IMR-90 (cell line): Measurements from ENCODE around the gene ANKRD11. TPM values are rescaled to one million over a fixed set of nuclear protein-coding genes. Genes with fewer than 3 reads are reported as not detected.

ENCODE experiments used
- ATAC-seq: fragments of 200-7000 bp; cut with Tn5 transposase; 2 replicates; pipeline ENCODE4 v1.9.1; 2020; ENCODE audit warnings: low read depth, mild to moderate bottlenecking, moderate library complexity
- BruUV-seq: library from RNA; stranded (reverse); fragments of 400-500 nt; replicated peaks from 2 replicates; lab custom pipeline; 2021; lab: Mats Ljungman, UMichigan
- CTCF ChIA-PET: fragments of 300-600 bp; formaldehyde crosslinking; extraction: SDS; loops from one replicate; lab custom pipeline; 2021; ENCODE audit warnings: antibody characterized with exemption; lab: Yijun Ruan, JAX
- POLR2A ChIA-PET: fragments of 300-600 bp; sonication (Branson Sonifier 250); formaldehyde crosslinking; loops from one replicate; lab custom pipeline; 2022; ENCODE audit warnings: antibody characterized with exemption; ENCODE audit not compliant: unreplicated experiment; lab: Charles Lee
- DNase-seq: peaks from one replicate; pipeline ENCODE4 v3.0.0; 2013
- H2AFZ ChIP-seq: replicated peaks from 2 replicates; pipeline ENCODE3; 2013; ENCODE audit warnings: low read length, mild to moderate bottlenecking; ENCODE audit not compliant: poor library complexity
- H2AK5ac ChIP-seq: 2 replicates; pipeline ENCODE4 v1.6.1; 2013; ENCODE audit warnings: low read depth, low read length, inconsistent platforms
- H2AK9ac ChIP-seq: replicated peaks from 2 replicates; pipeline ENCODE3; 2013; ENCODE audit warnings: mild to moderate bottlenecking, low read depth, low read length, moderate library complexity; ENCODE audit not compliant: poor library complexity
- H2BK120ac ChIP-seq: 2 replicates; pipeline ENCODE4 v1.6.1; 2013; ENCODE audit warnings: low read depth, low read length, inconsistent platforms
- H2BK15ac ChIP-seq: 3 replicates; pipeline ENCODE4 v1.6.1; 2013; ENCODE audit warnings: low read depth, low read length, inconsistent platforms
- H2BK20ac ChIP-seq: 2 replicates; pipeline ENCODE4 v1.6.1; 2013; ENCODE audit warnings: low read depth, mild to moderate bottlenecking, inconsistent platforms, low read length, moderate library complexity
- H2BK5ac ChIP-seq: 2 replicates; pipeline ENCODE4 v1.6.1; 2013; ENCODE audit warnings: mild to moderate bottlenecking, low read depth, low read length, inconsistent platforms; ENCODE audit not compliant: poor library complexity, severe bottlenecking
- H3K14ac ChIP-seq: replicated peaks from 2 replicates; pipeline ENCODE4 v1.6.1; 2013; ENCODE audit warnings: low read depth, low read length, inconsistent platforms
- H3K18ac ChIP-seq: 2 replicates; pipeline ENCODE4 v1.6.1; 2013; ENCODE audit warnings: low read depth, low read length, control low read depth
- H3K23ac ChIP-seq: 2 replicates; pipeline ENCODE4 v1.6.1; 2013; ENCODE audit warnings: low read depth, low read length, inconsistent platforms
- H3K27ac ChIP-seq: 2 replicates; pipeline ENCODE4 v1.5.1; 2013; ENCODE audit warnings: mild to moderate bottlenecking, control low read depth, low read length; ENCODE audit not compliant: insufficient read depth
- H3K27me3 ChIP-seq: 2 replicates; pipeline ENCODE4 v1.6.1; 2013; ENCODE audit warnings: low read length; ENCODE audit not compliant: control insufficient read depth, insufficient read depth
- H3K36me3 ChIP-seq: 2 replicates; pipeline ENCODE4 v1.6.1; 2013; ENCODE audit warnings: low read length, mixed read lengths; ENCODE audit not compliant: control insufficient read depth, insufficient read depth
- H3K4ac ChIP-seq: 2 replicates; pipeline ENCODE4 v1.6.1; 2013; ENCODE audit warnings: low read depth, low read length, inconsistent platforms
- H3K4me1 ChIP-seq: 2 replicates; pipeline ENCODE4 v1.6.1; 2013; ENCODE audit warnings: low read length, mixed read lengths; ENCODE audit not compliant: control insufficient read depth, insufficient read depth
- H3K4me2 ChIP-seq: 2 replicates; pipeline ENCODE4 v1.6.1; 2013; ENCODE audit warnings: low read depth, mild to moderate bottlenecking, control low read depth, low read length, moderate library complexity
- H3K4me3 ChIP-seq: 2 replicates; pipeline ENCODE4 v1.5.1; 2013; ENCODE audit warnings: low read depth, mild to moderate bottlenecking, control low read depth, low read length, moderate library complexity; ENCODE audit not compliant: insufficient read depth
- H3K56ac ChIP-seq: 2 replicates; pipeline ENCODE4 v1.6.1; 2013; ENCODE audit warnings: low read length, inconsistent platforms; ENCODE audit not compliant: insufficient read depth; ENCODE audit errors: extremely low read depth
- H3K79me1 ChIP-seq, 2 experiments: 2 replicates each; pipeline ENCODE4 v1.6.1; 2013; ENCODE audit warnings: low read length in 2 of 2, inconsistent platforms in 1 of 2, low read depth in 1 of 2
- H3K9ac ChIP-seq: 2 replicates; pipeline ENCODE4 v1.6.1; 2013; ENCODE audit warnings: low read depth, low read length, control low read depth
- H3K9me1 ChIP-seq: 2 replicates; pipeline ENCODE4 v1.6.1; 2013; ENCODE audit warnings: low read length, inconsistent platforms; ENCODE audit not compliant: insufficient read depth
- H3K9me3 ChIP-seq: 2 replicates; pipeline ENCODE4 v1.6.1; 2013; ENCODE audit warnings: low read length; ENCODE audit not compliant: control insufficient read depth, insufficient read depth
- H4K20me1 ChIP-seq: 2 replicates; pipeline ENCODE4 v1.6.1; 2013; ENCODE audit warnings: low read length, inconsistent platforms; ENCODE audit not compliant: insufficient read depth
- H4K5ac ChIP-seq: 2 replicates; pipeline ENCODE4 v1.6.1; 2013; ENCODE audit warnings: mild to moderate bottlenecking, low read depth, low read length, control low read depth
- H4K8ac ChIP-seq, 2 experiments: 2 replicates each; pipeline ENCODE4 v1.6.1; 2013; ENCODE audit warnings: low read depth in 2 of 2, low read length in 2 of 2, control low read depth in 1 of 2, inconsistent platforms in 1 of 2
- H4K91ac ChIP-seq: 2 replicates; pipeline ENCODE4 v1.6.1; 2013; ENCODE audit warnings: low read depth, low read length, inconsistent platforms; ENCODE audit not compliant: insufficient read depth
- NFE2L2 ChIP-seq: fragments of 150-350 bp; IDR thresholded peaks from 2 replicates; pipeline ENCODE4 v1.6.1; 2016; ENCODE audit warnings: low read depth, mild to moderate bottlenecking, low read length
- WGBS, 2 experiments: methylation state at CpG; one replicate each; pipeline versions ENCODE4 v1.1.5 to v1.1.7; 2013; ENCODE audit warnings: missing lambda C conversion rate in 2 of 2; ENCODE audit not compliant: insufficient read length in 1 of 2; ENCODE audit errors: extremely low coverage in 2 of 2; 5-methylcytosine and 5-hydroxymethylcytosine counted together
- dilution Hi-C: fragments of 300-500 bp; cut with HindIII; formaldehyde crosslinking; loops from one replicate; pipeline ENCODE4 v1.14.3; 2018; ENCODE audit warnings: low sequenced_read_pairs; ENCODE audit not compliant: unreplicated experiment
- in situ Hi-C: fragments of 300-500 bp; cut with MboI; formaldehyde crosslinking; loops from 3 replicates; pipeline ENCODE4 v1.14.3; 2019; ENCODE audit warnings: low sequenced_read_pairs, inconsistent platforms, mixed read lengths
- intact Hi-C: fragments of 100-400 bp; cut with micrococcal nuclease; formaldehyde crosslinking; loops from 2 replicates; pipeline ENCODE4 v1.10.0; 2022
- polyA plus RNA-seq, 3 experiments: library from polyadenylated mRNA; depleted of rRNA; stranded (reverse); fragments of >200 nt; gene quantifications; 2 replicates each; pipeline ENCODE4 v1.2.3, GENCODE V29; 2012; ENCODE audit warnings: low replicate concordance in 1 of 3
- total RNA-seq: library from RNA; depleted of rRNA; stranded (reverse); fragments of >200 nt; gene quantifications from 2 replicates; pipeline ENCODE4 v1.2.3, GENCODE V29; 2012
- TF ChIP-seq, protein P1 (sequence below): conservative IDR thresholded peaks from 2 replicates; pipeline ENCODE4 v1.5.1; 2012; ENCODE audit warnings: mild to moderate bottlenecking, low read depth, low read length, improper control_type of control experiment

The ANKRD11 gene
- total and polyA plus RNA-seq, 2 of the 4 experiments (the other 2 are of a cell fraction), result 46.8 to 71.9 TPM

DNA sequence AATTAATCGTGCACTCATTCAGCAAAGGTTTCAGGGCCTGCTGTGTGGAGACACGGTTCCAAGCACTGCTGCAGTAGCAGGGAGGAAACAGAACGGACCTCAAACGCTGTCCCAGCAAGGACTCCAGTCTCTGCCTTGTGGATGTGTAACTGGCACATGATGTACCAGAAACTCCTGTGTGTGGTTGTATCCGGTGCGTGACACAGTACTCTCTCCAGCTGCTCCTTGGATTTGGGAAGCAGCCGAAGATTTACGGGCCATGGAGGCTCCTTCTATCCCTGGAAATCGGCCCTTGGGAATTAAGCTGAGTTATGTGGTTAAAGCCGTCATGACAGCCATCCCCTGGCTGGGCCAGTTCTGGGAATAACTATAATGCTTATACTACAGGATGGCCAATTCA is 8.5 kb upstream of the ANKRD11 start:
- H4K20me1 ChIP-seq, result peaks cover 9% of the 10 kb centered on the region
- no peak overlapping the region for H3K56ac ChIP-seq
- 93% methylated on average over 3 of the region's 10 CpGs; no CpG with 5 or more reads in 1 of the 2 experiments for whole genome bisulfite sequencing, 2 experiments
- H2BK20ac ChIP-seq, result no peak overlapping the region
- H2BK5ac ChIP-seq, result no peak overlapping the region
- H3K9me3 ChIP-seq, result no peaks in the 10 kb centered on the region
- H3K4me1 ChIP-seq, result peaks cover 3% of the 10 kb centered on the region; the same call in 1 of the 2 replicates
- no peak for ATAC-seq
- peaks cover 13 to 29% of the 10 kb centered on the region in 2 experiments for H3K79me1 ChIP-seq
- H3K4me3 ChIP-seq, result no peak overlapping the region
- no peak overlapping the region for H4K91ac ChIP-seq
- POLR2A ChIA-PET, result no interaction called here
- no peak overlapping the region for H3K23ac ChIP-seq
- no peaks in the 10 kb centered on the region for H3K27me3 ChIP-seq
- no peak overlapping the region for H3K9ac ChIP-seq
- CTCF ChIA-PET, result no interaction called here
- H2BK15ac ChIP-seq, result no peak overlapping the region
- no peak overlapping the region for H3K4me2 ChIP-seq
- no peak overlapping the region for H3K4ac ChIP-seq
- BruUV-seq, result no TSS peak
- no peak for TF ChIP-seq NFE2L2
- TF ChIP-seq, protein P1, sequence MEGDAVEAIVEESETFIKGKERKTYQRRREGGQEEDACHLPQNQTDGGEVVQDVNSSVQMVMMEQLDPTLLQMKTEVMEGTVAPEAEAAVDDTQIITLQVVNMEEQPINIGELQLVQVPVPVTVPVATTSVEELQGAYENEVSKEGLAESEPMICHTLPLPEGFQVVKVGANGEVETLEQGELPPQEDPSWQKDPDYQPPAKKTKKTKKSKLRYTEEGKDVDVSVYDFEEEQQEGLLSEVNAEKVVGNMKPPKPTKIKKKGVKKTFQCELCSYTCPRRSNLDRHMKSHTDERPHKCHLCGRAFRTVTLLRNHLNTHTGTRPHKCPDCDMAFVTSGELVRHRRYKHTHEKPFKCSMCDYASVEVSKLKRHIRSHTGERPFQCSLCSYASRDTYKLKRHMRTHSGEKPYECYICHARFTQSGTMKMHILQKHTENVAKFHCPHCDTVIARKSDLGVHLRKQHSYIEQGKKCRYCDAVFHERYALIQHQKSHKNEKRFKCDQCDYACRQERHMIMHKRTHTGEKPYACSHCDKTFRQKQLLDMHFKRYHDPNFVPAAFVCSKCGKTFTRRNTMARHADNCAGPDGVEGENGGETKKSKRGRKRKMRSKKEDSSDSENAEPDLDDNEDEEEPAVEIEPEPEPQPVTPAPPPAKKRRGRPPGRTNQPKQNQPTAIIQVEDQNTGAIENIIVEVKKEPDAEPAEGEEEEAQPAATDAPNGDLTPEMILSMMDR, result no peak
- H3K18ac ChIP-seq, result no peak overlapping the region
- intact Hi-C loops (no loop called here), in situ Hi-C loops (no loop called here), dilution Hi-C loops (no loop called here)
- no peak overlapping the region for H2BK120ac ChIP-seq
- H3K9me1 ChIP-seq, result peaks cover 5% of the 10 kb centered on the region; the same call in 1 of the 2 replicates
- H3K27ac ChIP-seq, result no peak overlapping the region
- H2AFZ ChIP-seq, result no peak overlapping the region
- H4K5ac ChIP-seq, result no peak overlapping the region
- no peak for DNase-seq
- H3K14ac ChIP-seq, result no peak overlapping the region
- no peak overlapping the region; the same call in 1 of the 2 replicates for H2AK5ac ChIP-seq
- peak overlapping the region; percentile 65 for H2AK9ac ChIP-seq
- H3K36me3 ChIP-seq, result peaks cover 4% of the 10 kb centered on the region
- no peak overlapping the region for H4K8ac ChIP-seq
